Upper lobe of left lung (tissue), 4 donors: ENCODE data around the gene PA2G4.

Experiments
- CTCF ChIP-seq, 6 experiments: fragments of 450-650 bp in 4 of 6; fragments of 200-600 bp in 2 of 6; sonication (generic) in 2 of 6; IDR thresholded peaks; one replicate each; pipeline ENCODE4 v1.5.1; 2016 to 2019; ENCODE audit warnings: antibody characterized with exemption in 6 of 6
- EP300 ChIP-seq, 4 donors: sonication (generic); formaldehyde crosslinking; IDR thresholded peaks; one replicate each; pipeline ENCODE4 v1.5.1; 2017; ENCODE audit warnings: antibody characterized with exemption in 4 of 4, control low read depth in 2 of 4
- POLR2A ChIP-seq, 4 donors: fragments of 450-650 bp; IDR thresholded peaks; one replicate each; pipeline ENCODE4 v1.5.1; 2016 to 2017; ENCODE audit warnings: antibody characterized with exemption in 4 of 4, mild to moderate bottlenecking in 2 of 4
- POLR2AphosphoS5 ChIP-seq, 2 donors: sonication (generic); formaldehyde crosslinking; IDR thresholded peaks; one replicate each; pipeline ENCODE4 v1.5.1; 2017; ENCODE audit warnings: antibody characterized with exemption in 2 of 2

- TF ChIP-seq POLR2AphosphoS5 (IDR thresholded peaks at IDR 0.05) (no peak), CTCF (IDR thresholded peaks at IDR 0.05) (no peak), EP300 (IDR thresholded peaks at IDR 0.05) (no peak), POLR2A (IDR thresholded peaks at IDR 0.05) (no peak)
Observed at GRCh38 chr12:56155256-56155845, 51.0 kb downstream of the PA2G4 start.
